ENCODE data around the gene GDF2.

DNA sequence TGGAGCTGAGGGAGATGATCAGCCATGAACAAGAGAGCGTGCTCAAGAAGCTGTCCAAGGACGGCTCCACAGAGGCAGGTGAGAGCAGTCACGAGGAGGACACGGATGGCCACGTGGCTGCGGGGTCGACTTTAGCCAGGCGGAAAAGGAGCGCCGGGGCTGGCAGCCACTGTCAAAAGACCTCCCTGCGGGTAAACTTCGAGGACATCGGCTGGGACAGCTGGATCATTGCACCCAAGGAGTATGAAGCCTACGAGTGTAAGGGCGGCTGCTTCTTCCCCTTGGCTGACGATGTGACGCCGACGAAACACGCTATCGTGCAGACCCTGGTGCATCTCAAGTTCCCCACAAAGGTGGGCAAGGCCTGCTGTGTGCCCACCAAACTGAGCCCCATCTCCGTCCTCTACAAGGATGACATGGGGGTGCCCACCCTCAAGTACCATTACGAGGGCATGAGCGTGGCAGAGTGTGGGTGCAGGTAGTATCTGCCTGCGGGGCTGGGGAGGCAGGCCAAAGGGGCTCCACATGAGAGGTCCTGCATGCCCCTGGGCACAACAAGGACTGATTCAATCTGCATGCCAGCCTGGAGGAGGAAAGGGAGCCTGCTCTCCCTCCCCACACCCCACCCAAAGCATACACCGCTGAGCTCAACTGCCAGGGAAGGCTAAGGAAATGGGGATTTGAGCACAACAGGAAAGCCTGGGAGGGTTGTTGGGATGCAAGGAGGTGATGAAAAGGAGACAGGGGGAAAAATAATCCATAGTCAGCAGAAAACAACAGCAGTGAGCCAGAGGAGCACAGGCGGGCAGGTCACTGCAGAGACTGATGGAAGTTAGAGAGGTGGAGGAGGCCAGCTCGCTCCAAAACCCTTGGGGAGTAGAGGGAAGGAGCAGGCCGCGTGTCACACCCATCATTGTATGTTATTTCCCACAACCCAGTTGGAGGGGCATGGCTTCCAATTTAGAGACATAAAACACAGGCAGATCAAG lies 3.3 kb downstream of the GDF2 start:
- TF ChIP-seq, protein P1, sequence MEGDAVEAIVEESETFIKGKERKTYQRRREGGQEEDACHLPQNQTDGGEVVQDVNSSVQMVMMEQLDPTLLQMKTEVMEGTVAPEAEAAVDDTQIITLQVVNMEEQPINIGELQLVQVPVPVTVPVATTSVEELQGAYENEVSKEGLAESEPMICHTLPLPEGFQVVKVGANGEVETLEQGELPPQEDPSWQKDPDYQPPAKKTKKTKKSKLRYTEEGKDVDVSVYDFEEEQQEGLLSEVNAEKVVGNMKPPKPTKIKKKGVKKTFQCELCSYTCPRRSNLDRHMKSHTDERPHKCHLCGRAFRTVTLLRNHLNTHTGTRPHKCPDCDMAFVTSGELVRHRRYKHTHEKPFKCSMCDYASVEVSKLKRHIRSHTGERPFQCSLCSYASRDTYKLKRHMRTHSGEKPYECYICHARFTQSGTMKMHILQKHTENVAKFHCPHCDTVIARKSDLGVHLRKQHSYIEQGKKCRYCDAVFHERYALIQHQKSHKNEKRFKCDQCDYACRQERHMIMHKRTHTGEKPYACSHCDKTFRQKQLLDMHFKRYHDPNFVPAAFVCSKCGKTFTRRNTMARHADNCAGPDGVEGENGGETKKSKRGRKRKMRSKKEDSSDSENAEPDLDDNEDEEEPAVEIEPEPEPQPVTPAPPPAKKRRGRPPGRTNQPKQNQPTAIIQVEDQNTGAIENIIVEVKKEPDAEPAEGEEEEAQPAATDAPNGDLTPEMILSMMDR (IDR thresholded peaks at IDR 0.05), result no peak
- no peak for TF ChIP-seq POLR2A (IDR thresholded peaks at IDR 0.05)

Measured in testis (tissue), 2 donors.